ENCODE data around the gene GNAZ. TPM values are rescaled to one million over a fixed set of nuclear protein-coding genes. Genes with fewer than 3 reads are reported as not detected.

The GNAZ gene
- total and polyA plus RNA-seq, 4 donors: 0.84 to 6.1 (median 3.6) TPM

- H3K4me1 ChIP-seq (ENCODE audit: control insufficient read depth in 1 of 2, insufficient read depth in 2 of 2, low read length in 2 of 2): no peaks in the 10 kb centered on the region
- no peak overlapping the region for H3K27ac ChIP-seq (ENCODE audit: low read depth in 1 of 2, low read length in 2 of 2)
- ATAC-seq (ENCODE audit: low FRiP score) (no peak), DNase-seq (peak; percentile 24 to 57)
- intact Hi-C loops (cut with DNase I): loop anchor here in 1 of 2 donors (5.0 kb wide), 1 partner anchor 70 kb away; the partner anchor contains the start of gene RSPH14
- no peaks in the 10 kb centered on the region for H3K36me3 ChIP-seq (ENCODE audit: control insufficient read depth in 1 of 2, insufficient read depth in 2 of 2, low read length in 1 of 2)
- WGBS, 2 donors: 81 to 87% methylated on average over 11 of the region's 11 CpGs
- no peaks in the 10 kb centered on the region for H3K9me3 ChIP-seq (ENCODE audit: control insufficient read depth, low read length)
- no peak overlapping the region for H3K4me3 ChIP-seq (ENCODE audit: low read length in 2 of 2)
- H3K27me3 ChIP-seq (ENCODE audit: control insufficient read depth in 1 of 2, insufficient read depth in 2 of 2, low read length in 1 of 2): no peaks in the 10 kb centered on the region
Measured at GRCh38 chr22:23072077-23072910, 2.0 kb downstream of the GNAZ start.

GRCh38 chr22:23072911-23073491, 2.7 kb downstream of the GNAZ start:
- Histone ChIP-seq H3K27me3 (ENCODE audit: control insufficient read depth in 1 of 2, insufficient read depth in 2 of 2, low read length in 1 of 2) (no peaks in the 10 kb centered on the region), H3K9me3 (ENCODE audit: control insufficient read depth, low read length) (no peaks in the 10 kb centered on the region), H3K36me3 (ENCODE audit: control insufficient read depth in 1 of 2, insufficient read depth in 2 of 2, low read length in 1 of 2) (no peaks in the 10 kb centered on the region), H3K4me1 (ENCODE audit: control insufficient read depth in 1 of 2, insufficient read depth in 2 of 2, low read length in 2 of 2) (no peaks in the 10 kb centered on the region), H3K4me3 (ENCODE audit: low read length in 2 of 2) (no peak overlapping the region), H3K27ac (ENCODE audit: low read depth in 1 of 2, low read length in 2 of 2) (no peak overlapping the region)
- ATAC-seq (ENCODE audit: low FRiP score): no peak
- 95 to 97% methylated on average over 11 of the region's 11 CpGs for WGBS, 2 donors
- peak in 1 of 2 donors; percentile 20 for DNase-seq
- intact Hi-C loops (cut with DNase I): loop anchor here in 1 of 2 donors (5.0 kb wide), 1 partner anchor 69 kb away; the partner anchor contains the start of gene RSPH14

GRCh38 chr22:23073526-23074229, 3.4 kb downstream of the GNAZ start:
- ATAC-seq (ENCODE audit: low FRiP score) (no peak), DNase-seq (peak; percentile 26 to 67)
- Histone ChIP-seq H3K36me3 (ENCODE audit: control insufficient read depth in 1 of 2, insufficient read depth in 2 of 2, low read length in 1 of 2) (no peaks in the 10 kb centered on the region), H3K9me3 (ENCODE audit: control insufficient read depth, low read length) (no peaks in the 10 kb centered on the region), H3K4me3 (ENCODE audit: low read length in 2 of 2) (no peak overlapping the region), H3K27me3 (ENCODE audit: control insufficient read depth in 1 of 2, insufficient read depth in 2 of 2, low read length in 1 of 2) (no peaks in the 10 kb centered on the region), H3K4me1 (ENCODE audit: control insufficient read depth in 1 of 2, insufficient read depth in 2 of 2, low read length in 2 of 2) (no peaks in the 10 kb centered on the region), H3K27ac (ENCODE audit: low read depth in 1 of 2, low read length in 2 of 2) (no peak overlapping the region)
- intact Hi-C loops (cut with DNase I): loop anchor here in 1 of 2 donors (5.0 kb wide), 1 partner anchor 69 kb away; the partner anchor contains the start of gene RSPH14
- WGBS, 2 donors: 90 to 93% methylated on average over 13 of the region's 13 CpGs

GRCh38 chr22:23074451-23074850, 4.1 kb downstream of the GNAZ start:
- DNase-seq: peak; percentile 16 to 50
- no peaks in the 10 kb centered on the region for H3K27me3 ChIP-seq (ENCODE audit: control insufficient read depth in 1 of 2, insufficient read depth in 2 of 2, low read length in 1 of 2)

GRCh38 chr22:23075050-23075449, 4.7 kb downstream of the GNAZ start:
- no peak overlapping the region for H3K27ac ChIP-seq (ENCODE audit: low read depth in 1 of 2, low read length in 2 of 2)
- no peak overlapping the region for H3K4me3 ChIP-seq (ENCODE audit: low read length in 2 of 2)
- WGBS, 2 donors: 97 to 100% methylated on average over 3 to 4 of the region's 4 CpGs
- H3K9me3 ChIP-seq (ENCODE audit: control insufficient read depth, low read length): no peaks in the 10 kb centered on the region
- no peak for ATAC-seq (ENCODE audit: low FRiP score)
- no peaks in the 10 kb centered on the region for H3K4me1 ChIP-seq (ENCODE audit: control insufficient read depth in 1 of 2, insufficient read depth in 2 of 2, low read length in 2 of 2)
- no peaks in the 10 kb centered on the region for H3K36me3 ChIP-seq (ENCODE audit: control insufficient read depth in 1 of 2, insufficient read depth in 2 of 2, low read length in 1 of 2)
- DNase-seq: peak in 1 of 2 donors; percentile 38
- intact Hi-C loops (cut with DNase I): no loop called here
- no peaks in the 10 kb centered on the region for H3K27me3 ChIP-seq (ENCODE audit: control insufficient read depth in 1 of 2, insufficient read depth in 2 of 2, low read length in 1 of 2)

More at GRCh38 chr22:23074451-23074850, 4.1 kb downstream of the GNAZ start:
- no peak overlapping the region for H3K4me3 ChIP-seq (ENCODE audit: low read length in 2 of 2)
- intact Hi-C loops (cut with DNase I): loop anchor here in 1 of 2 donors (5.0 kb wide), 1 partner anchor 68 kb away; the partner anchor contains the start of gene RSPH14
- H3K27ac ChIP-seq (ENCODE audit: low read depth in 1 of 2, low read length in 2 of 2): no peak overlapping the region
- H3K9me3 ChIP-seq (ENCODE audit: control insufficient read depth, low read length): no peaks in the 10 kb centered on the region
- H3K36me3 ChIP-seq (ENCODE audit: control insufficient read depth in 1 of 2, insufficient read depth in 2 of 2, low read length in 1 of 2): no peaks in the 10 kb centered on the region
- no peaks in the 10 kb centered on the region for H3K4me1 ChIP-seq (ENCODE audit: control insufficient read depth in 1 of 2, insufficient read depth in 2 of 2, low read length in 2 of 2)
- WGBS, 2 donors: 97% methylated on average over 7 of the region's 7 CpGs
- no peak for ATAC-seq (ENCODE audit: low FRiP score)

- no peak overlapping the region for H3K27ac ChIP-seq (ENCODE audit: low read depth in 1 of 2, low read length in 2 of 2)
Measured at GRCh38 chr22:23075525-23076216, 5.4 kb downstream of the GNAZ start.

GRCh38 chr22:23076896-23077572, 6.7 kb downstream of the GNAZ start:
- H3K27me3 ChIP-seq (ENCODE audit: control insufficient read depth in 1 of 2, insufficient read depth in 2 of 2, low read length in 1 of 2): no peaks in the 10 kb centered on the region
- 95 to 96% methylated on average over 10 of the region's 10 CpGs for WGBS, 2 donors
- no peak overlapping the region for H3K4me3 ChIP-seq (ENCODE audit: low read length in 2 of 2)

More at GRCh38 chr22:23075525-23076216, 5.4 kb downstream of the GNAZ start:
- H3K27me3 ChIP-seq (ENCODE audit: control insufficient read depth in 1 of 2, insufficient read depth in 2 of 2, low read length in 1 of 2): no peaks in the 10 kb centered on the region
- no peaks in the 10 kb centered on the region for H3K9me3 ChIP-seq (ENCODE audit: control insufficient read depth, low read length)
- no peaks in the 10 kb centered on the region for H3K36me3 ChIP-seq (ENCODE audit: control insufficient read depth in 1 of 2, insufficient read depth in 2 of 2, low read length in 1 of 2)
- no peaks in the 10 kb centered on the region for H3K4me1 ChIP-seq (ENCODE audit: control insufficient read depth in 1 of 2, insufficient read depth in 2 of 2, low read length in 2 of 2)
- peak in 1 of 2 donors; percentile 61 for DNase-seq
- ATAC-seq (ENCODE audit: low FRiP score): no peak
- no peak overlapping the region for H3K4me3 ChIP-seq (ENCODE audit: low read length in 2 of 2)
- 91% methylated on average over 9 of the region's 9 CpGs for WGBS, 2 donors
- intact Hi-C loops (cut with DNase I): no loop called here

More at GRCh38 chr22:23076896-23077572, 6.7 kb downstream of the GNAZ start:
- Histone ChIP-seq H3K9me3 (ENCODE audit: control insufficient read depth, low read length) (no peaks in the 10 kb centered on the region), H3K4me1 (ENCODE audit: control insufficient read depth in 1 of 2, insufficient read depth in 2 of 2, low read length in 2 of 2) (no peaks in the 10 kb centered on the region), H3K36me3 (ENCODE audit: control insufficient read depth in 1 of 2, insufficient read depth in 2 of 2, low read length in 1 of 2) (no peaks in the 10 kb centered on the region), H3K27ac (ENCODE audit: low read depth in 1 of 2, low read length in 2 of 2) (no peak overlapping the region)
- no peak for ATAC-seq (ENCODE audit: low FRiP score)
- intact Hi-C loops (cut with DNase I): no loop called here
- no peak for DNase-seq

All from aorta (tissue), 5 donors.